GM19328 (cell line): Measurements from ENCODE around the gene ZNF213.

ENCODE experiments used
- ATAC-seq: cut with Tn5 transposase; IDR thresholded peaks from one replicate; pipeline ENCODE4 v1.9.1; 2021; ENCODE audit warnings: mild to moderate bottlenecking, moderate library complexity; ENCODE audit not compliant: unreplicated experiment

ZNF213 gene, protein sequence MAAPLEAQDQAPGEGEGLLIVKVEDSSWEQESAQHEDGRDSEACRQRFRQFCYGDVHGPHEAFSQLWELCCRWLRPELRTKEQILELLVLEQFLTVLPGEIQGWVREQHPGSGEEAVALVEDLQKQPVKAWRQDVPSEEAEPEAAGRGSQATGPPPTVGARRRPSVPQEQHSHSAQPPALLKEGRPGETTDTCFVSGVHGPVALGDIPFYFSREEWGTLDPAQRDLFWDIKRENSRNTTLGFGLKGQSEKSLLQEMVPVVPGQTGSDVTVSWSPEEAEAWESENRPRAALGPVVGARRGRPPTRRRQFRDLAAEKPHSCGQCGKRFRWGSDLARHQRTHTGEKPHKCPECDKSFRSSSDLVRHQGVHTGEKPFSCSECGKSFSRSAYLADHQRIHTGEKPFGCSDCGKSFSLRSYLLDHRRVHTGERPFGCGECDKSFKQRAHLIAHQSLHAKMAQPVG

DNA sequence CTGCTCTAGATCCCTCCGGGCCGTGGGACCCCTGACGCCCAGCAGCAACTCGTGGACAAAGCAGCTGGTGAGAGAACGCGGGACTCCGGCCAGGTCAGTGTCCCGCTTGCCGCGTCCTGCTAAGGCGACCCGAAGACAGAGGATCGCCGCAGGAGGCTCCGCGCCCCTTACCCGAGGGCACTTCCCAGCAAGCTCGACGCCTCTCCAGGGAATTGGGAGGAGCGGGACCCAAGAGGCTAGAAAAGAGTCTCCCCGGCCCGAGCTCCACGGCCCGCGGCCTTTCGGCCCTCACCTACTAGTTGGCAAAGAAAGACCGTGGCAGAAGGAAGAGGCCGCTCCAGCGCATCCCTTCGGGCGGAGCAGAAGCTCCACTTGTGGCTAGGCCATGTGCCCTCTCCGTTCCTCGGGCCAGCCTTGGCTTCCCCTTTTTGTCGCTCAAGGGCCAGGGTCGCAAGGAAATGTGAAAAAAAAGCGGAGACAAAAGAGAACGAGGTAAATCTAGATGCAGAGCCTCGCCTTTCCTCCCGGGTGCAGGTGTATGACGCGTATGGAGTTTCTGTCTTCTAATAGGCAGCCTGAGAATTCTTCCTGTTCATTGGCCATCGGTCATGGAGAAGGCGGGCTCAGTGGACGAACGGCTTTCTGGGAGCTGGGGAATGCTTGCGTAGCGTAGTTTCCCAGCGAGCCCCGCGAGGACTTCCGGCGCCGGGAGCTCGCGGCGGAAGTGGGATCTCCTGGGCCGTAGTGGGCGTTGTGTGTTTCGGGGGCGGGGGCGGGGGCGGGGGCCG lies at the start of gene ZNF213:
TSS of gene ZNF213 (plus strand) at position 692 of the 788 bp plus-strand sequence. CDS start 2,252 bp downstream, outside the sequence.
- ATAC-seq, result peak; percentile 85

DNA sequence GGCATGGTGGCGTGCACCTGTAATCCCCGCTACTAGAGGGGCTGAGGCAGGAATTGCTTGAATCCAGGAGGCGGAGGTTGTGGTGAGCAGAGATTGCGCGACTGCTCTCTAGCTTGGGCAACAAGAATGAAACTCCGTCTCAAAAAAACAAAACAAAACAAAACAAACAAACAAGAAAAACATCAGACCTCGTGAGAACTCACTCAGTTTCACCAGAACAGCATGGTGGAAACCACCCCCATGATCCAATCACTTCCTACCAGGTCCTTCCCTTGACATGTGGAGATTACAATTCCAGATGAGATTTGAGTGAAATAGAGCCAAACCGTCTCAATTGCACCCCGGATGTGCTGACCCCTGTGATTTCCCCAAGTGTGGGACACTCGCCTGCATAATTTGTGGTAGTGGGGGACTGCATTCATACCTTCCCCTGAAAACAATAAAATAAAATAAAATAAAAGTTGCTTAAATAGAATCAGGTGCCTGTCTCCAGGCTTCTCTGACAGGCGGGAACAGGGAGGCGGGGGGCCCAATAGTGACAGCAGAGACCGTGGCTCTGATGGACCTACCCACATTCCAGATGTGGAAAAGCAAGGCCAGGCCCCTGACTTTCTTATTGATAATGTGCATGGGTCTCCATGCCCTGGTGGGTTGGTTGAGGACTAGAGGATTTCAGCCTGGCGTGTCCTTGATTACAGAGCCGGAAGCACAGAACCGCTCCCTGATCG lies 48.8 kb upstream of the ZNF213 start:
- ATAC-seq, result no peak

DNA sequence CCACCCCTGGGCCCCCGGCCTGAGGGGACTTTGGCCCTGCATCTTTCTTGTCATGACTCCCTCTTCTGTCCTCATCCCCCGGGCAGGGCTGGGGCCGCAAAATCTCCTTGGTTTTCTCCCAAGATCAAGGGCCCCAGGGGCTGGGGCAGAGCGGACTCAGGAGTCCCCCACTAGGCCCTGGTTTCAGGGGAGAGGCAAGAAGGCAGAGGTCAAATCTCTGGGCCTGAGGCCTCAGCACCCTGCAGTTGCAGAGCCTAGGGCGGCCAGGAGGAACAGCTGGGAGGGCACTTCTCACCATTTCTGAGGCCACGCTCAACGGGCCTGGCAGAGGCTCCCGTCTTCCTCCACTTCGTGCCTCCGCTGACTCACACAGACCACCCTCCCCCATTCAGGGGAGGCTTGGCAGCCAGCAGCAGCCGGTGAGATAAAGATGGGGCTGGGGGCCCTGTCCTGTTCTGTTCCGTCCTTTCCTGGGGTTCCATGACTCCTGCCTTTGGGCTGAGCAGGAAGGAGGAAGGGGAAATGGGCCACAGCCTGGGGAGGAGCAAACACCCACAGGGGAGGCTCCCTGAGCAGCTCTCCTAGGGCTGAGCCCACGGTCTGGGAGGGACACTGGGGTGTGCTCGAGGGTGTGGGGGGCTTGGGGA lies 48.1 kb upstream of the ZNF213 start:
- ATAC-seq, result no peak

DNA sequence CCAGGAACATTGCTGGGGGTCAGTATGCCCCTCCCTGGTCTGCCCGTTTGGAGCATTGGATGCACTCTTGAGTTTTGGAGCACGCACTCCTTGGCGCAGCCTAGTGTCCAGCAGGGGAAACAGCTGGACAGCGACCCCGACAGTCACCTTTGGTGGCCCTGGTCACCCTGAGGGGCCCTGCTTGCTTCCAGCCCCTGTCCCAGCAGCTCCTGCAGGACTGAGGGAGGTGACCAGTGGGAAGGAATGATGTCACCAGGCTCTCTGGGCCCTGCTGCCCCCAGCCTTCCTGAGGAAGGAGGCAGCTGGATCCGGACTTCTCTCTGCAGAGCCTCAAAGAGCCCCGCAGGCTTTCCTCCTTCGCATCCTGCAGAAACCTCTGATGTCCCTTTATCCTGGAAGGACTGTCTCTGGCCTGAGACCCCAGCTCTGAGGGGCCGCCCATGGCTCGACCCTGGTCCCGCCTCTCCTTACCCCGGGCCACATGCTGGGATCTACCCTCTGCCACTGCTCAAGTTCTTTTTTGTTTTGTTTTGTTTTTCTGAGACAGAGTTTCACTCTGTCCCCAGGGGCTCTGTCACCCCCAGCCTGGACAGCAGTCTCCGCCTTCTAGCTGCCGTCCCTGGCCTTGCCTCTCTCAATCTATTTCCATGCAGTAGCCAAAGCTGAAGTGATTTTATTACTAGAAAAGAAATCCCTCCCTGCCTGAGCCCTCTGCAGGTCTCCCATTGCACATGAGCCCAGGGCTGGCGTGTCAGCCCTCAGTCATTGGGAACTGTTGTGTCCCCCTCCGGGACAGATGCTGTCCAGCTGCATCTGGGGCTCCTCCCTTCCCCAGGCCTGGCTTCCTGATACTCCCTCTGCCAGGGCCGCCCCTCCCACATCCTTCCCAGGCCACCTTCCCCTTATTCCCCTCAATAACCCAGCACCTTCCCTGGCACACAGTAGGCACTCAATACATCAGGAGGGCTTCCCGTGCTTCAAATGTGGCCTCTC lies 47.3 kb upstream of the ZNF213 start:
- ATAC-seq, result no peak

DNA sequence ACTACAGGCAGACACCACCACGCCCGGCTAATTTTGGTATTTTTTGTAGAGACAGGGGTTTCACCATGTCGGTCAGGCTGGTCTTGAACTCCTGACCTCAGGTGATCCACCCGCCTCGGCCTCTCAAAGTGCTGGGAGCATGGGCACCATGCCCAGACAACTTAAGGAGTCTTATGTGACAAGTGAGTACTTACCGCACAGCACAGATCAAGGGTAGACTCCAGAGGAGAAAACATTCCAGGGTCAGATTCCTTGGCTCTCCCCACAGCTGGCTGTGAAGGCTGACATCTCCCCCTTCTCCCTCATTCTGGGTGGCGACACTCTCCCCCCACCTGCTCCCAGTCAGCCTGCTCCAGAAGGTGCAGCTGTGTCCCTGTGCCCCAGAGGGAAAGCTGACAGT lies 46.4 kb upstream of the ZNF213 start:
- no peak for ATAC-seq

DNA sequence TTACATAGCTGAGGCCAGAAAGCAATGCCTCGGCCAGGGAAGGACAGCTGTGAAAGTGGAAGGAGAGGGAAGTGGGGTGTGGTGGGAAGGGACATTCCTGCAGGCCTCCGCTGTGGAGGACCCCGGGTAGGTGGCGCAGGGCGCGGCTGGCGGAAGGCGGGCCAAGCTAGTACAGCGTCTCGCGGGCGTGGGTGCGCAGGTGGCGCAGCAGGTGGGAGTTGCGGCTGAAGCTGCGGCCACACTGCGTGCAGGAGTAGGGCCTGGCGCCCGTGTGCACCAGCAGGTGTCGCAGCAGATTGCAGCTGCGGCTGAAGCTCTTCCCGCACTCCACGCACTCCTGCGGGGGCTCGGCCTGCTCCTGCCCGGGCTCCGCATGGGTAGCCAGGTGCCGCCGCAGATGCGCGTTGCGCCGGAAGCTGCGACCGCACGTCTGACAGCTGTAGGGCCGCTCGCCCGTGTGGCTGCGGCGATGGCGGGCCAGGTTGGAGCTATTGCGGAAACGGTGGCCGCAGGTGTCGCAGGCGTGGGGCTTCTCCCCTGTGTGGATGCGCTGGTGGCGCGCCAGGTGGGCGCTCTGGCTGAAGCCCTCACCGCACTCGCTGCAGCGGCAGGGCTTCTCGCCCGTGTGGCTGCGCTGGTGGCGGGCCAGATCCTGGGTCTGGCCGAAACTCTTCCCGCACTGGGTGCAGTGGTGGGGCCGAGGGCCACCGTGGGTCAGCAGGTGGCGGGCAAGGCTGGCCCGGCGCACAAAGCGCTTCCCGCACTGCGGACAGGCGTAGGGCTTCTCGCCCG lies 45.7 kb upstream of the ZNF213 start:
- no peak for ATAC-seq

DNA sequence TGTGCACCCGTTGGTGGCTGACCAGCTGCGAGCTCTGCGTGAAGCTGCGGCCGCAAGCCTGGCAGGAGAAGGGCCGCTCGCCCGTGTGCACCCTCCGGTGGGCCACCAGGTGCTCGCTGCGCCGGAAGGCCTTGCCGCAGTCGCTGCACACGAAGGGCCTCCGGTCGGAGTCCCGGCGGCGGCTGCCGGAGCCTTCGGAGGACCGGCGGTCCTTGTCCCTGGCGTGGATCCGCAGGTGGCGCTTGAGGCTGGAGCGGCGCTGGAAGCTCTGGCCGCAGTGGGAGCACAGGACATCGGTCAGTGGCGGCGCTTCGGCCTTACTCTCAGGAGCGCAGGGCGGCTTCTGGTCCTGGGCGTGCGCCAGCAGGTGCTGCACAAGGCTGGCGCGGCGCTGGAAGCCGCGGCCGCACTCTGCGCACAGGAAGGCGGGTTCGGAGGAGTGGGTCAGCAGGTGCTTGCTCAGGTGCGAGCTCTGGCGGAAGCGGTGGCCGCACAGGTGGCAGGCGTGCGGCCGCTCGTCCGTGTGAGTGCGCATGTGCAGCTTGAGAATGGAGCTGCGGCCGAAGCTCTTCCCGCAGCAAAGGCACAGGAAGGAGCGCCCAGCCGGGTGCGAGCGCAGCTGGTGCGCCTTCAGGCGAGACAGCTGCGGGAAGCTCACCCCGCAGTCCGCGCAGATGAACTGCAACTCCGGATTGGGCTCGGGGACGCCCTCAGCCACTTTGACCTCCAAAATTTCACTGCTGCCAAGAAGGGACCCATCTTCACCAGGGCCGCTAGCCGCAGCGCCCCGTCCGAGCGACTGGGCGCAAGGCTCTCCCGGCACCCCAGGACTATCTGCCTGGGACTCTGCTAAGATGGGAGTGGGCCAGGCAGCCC lies 44.9 kb upstream of the ZNF213 start:
- no peak for ATAC-seq

DNA sequence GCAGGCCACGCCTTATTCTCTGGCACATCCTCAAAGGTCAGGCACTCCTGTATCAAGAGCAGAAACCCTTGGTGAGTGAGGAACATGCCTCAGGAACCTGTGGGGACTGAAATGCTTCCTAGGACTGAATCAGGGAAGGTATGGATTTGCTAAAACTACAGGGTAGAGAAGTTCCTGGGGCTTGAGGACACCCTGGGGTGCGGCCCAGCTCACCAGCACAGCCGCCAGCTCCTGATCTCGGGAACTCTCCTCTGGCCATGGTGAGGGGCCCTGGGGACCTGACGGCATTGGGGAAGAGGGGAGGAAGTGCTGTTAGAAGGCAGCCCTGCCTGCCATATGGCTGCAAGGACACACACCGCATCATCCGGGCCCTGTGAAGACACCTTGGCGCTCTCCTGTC lies 43.3 kb upstream of the ZNF213 start:
- ATAC-seq, result no peak

DNA sequence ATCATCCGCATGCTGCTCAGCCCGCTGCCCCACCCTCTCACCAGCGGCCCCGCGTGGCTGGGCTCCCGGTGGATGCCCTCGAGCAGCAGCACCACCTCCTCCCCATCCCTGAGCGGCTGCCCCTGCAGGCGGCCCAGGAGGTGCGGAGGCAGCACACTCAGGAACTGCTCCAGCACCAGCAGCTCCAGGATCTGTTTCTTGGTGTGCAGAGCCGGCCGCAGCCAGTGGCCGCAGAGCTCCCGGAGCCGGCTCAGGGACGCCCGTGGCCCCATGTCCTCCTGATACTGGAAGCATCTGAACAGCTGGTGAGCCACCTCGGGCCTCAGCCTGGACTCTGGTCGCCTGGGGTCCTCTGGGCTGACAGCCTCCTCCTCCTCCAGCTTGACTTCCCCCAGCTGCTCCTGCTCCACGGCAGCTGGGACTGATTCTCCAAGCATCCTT lies 42.3 kb upstream of the ZNF213 start:
- no peak for ATAC-seq

DNA sequence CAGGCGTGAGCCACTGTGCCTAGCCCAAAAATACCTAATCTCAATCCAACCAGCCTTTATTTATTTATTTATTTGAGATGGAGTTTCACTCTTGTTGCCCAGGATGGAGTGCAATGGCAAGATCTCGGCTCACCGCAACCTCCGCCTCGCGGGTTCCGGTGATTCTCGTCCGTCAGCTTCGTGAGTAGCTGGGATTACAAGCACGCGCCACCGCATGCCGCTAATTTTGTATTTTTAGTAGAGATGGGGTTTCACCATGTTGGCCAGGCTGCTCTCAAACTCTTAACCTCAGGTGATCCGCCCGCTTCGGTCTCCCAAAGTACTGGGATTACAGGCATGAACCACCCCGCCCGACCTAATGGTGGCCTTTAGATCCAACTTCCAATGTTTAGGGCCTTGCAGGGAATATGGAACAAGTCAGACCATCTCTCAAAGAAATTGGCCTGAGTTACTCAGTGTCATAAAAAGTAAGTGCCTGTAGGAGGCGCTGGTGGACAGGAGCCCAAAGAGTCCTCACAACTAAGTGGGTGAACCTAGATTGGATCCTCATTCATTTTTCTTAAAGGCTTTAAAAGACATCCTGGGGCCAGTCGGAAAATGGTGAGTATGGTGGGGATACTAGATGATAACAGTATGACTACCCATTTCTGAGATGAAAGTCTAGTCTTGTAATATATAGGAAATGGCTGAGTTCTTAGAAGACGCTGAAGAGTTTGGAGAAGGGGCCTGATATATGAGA lies 40.4 kb upstream of the ZNF213 start:
- ATAC-seq, result no peak

DNA sequence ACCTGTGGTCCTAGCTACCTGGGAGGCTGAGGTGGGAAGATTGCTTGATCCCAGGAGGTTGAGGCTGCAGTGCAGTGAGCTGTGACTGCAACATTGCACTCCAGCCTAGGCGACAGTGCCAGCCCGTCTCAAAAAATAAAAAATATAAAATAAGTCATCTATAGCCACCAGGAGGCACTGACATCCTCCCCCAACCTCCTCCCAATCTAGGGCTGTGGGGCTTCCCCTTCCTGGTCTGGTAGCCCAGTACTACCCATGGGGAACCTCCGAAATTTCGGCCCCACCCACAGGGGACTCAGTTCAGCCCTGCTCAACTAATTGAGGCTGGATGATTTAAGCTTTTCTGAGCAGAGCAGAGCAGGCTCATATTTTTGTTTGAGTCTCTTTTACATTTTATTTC lies 39.0 kb upstream of the ZNF213 start:
- ATAC-seq, result peak; percentile 63

DNA sequence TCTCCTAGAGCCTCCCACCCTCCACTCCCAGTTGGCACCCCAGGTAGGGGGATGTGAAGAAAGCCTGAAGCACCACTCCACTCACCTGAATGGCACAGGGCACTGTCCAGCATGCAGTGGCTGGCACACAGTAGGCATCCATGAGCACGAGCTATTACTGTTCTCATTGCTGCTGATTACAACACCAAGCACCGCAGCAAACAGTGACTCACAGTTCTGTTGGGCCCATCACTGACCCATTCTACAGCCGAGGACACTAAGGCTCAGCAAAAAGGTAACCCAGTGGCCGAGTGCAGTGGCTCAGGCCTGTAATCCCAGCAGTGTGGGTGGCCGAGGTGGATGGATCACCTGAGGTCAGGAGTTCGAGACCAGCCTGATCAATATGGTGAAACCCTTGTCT lies 38.5 kb upstream of the ZNF213 start:
- no peak for ATAC-seq

DNA sequence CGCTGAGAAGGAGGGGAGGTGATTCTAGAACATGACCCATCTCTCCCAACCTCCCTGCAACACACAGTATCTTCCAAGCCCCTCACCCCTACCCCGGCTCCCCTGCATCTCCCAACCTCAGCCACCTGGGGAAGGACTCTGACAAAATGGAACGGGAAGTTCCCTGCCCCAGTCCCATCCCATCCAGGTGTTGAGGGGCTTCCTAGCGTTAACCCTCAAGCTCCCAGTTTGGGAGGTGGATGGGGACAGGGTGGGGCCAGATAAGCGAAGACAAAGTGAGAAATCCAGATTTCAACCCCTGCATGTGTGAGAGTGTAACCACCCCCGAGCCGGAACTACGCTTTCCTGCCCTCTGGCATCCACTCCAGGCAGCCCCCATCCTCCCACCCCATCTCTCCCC lies 37.6 kb upstream of the ZNF213 start:
- ATAC-seq, result no peak

DNA sequence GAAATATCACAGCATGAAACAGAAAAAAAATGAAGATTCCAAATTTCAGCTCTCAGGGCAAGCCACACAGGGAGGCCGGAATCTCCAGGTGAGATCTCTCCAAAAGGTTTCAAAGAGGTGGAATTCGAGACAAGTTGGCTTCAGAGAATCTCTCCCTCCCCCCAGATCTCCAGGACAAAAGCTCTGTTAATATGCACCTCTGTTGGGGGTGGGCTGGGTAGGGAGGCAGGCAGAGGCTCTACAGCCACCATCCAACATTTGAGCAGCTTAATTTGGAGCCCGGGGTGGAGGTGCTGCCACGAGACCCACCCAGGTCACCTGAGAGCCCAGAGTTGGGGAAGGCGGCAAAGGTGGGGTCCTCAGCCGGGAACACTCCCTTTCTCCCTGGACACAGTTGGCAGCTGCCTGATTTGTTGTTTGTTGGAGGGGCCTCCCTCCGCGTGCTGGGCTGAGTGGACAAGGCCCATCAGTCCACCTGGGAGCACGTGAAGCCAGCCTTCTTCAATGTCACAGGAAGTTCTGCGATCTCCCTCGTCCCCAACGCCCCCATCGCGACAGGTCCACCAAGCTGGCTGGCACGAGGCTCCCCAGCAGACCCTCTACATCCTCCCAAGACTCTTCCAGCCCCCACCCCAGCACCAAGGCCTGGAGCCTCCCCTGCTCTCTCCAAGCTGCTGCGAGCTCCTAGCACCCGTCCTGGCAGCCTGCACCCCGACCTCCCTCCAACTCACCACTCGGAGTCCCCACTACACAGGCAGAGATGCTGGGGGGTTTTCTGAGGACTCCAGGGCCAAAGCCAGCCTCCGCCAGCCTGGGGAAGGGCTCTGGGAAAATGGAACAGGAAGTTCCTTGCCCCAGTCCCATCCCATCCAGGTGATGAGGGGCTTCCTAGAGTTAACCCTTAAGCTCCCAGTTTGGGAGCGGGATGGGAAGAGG lies 36.1 kb upstream of the ZNF213 start, which contains the start of gene ZSCAN10:
TSS of gene ZSCAN10 (minus strand) at position 836 of the 936 bp plus-strand sequence. CDS start 6,357 bp downstream, outside the sequence.
- no peak for ATAC-seq

DNA sequence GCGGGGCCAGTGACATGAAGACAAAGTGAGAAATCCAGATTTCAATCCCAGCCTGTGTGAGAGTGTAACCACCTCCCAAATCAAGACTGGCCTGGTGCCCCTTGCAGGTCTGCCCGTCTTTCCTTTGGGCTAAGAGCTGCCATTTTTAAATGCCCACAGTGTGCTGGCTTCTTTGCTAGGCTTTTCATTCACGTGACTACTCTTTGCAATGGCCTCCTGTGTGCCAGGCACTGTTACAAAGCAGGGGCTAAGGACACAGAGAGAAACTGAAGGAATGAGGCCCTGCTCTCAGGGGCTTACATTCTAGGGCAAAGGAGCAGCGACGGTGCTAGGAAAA lies 35.5 kb upstream of the ZNF213 start:
- ATAC-seq, result no peak
